Measurements from ENCODE around the gene GTF2A1. TPM values are rescaled to one million over a fixed set of nuclear protein-coding genes. Genes with fewer than 3 reads are reported as not detected.
"Not testable (repeated sequence)": the region's sequence is repeated elsewhere in the genome, so short reads cannot be mapped to it uniquely, and the experiment has no call there.

The GTF2A1 gene
- total RNA-seq, 1 donor from 2014 or later, result 40.4 TPM

- DNase-seq (ENCODE audit: low read depth, low spot score), result no peak
Measured at GRCh38 chr14:81233615-81234014, 12.9 kb upstream of the GTF2A1 start.

GRCh38 chr14:81231540-81231939 lies 10.8 kb upstream of the GTF2A1 start:
- DNase-seq (ENCODE audit: low read depth, low spot score), result no peak

- no peak for DNase-seq (ENCODE audit: low read depth, low spot score)
Measured at GRCh38 chr14:81224222-81224621, 3.5 kb upstream of the GTF2A1 start.

- DNase-seq (ENCODE audit: low read depth, low spot score), result not testable (repeated sequence)
Measured at GRCh38 chr14:81223788-81224187, 3.0 kb upstream of the GTF2A1 start.

GRCh38 chr14:81222691-81223090 lies 1.9 kb upstream of the GTF2A1 start:
- DNase-seq (ENCODE audit: low read depth, low spot score), result no peak

- no peak for DNase-seq (ENCODE audit: low read depth, low spot score)
Measured at GRCh38 chr14:81222126-81222525, 1.4 kb upstream of the GTF2A1 start.

GRCh38 chr14:81221579-81222102 lies 882 bp upstream of the GTF2A1 start:
- DNase-seq (ENCODE audit: low read depth, low spot score), result no peak

GRCh38 chr14:81220580-81220829 lies 254 bp downstream of the GTF2A1 start:
- DNase-seq (ENCODE audit: low read depth, low spot score), result no peak

GRCh38 chr14:81219759-81220579 lies 790 bp downstream of the GTF2A1 start:
- DNase-seq (ENCODE audit: low read depth, low spot score), result no peak

GRCh38 chr14:81219210-81219758 lies 1.5 kb downstream of the GTF2A1 start:
- DNase-seq (ENCODE audit: low read depth, low spot score), result peak; percentile 93

GRCh38 chr14:81211844-81212243 lies 8.9 kb downstream of the GTF2A1 start:
- no peak for DNase-seq (ENCODE audit: low read depth, low spot score)

GRCh38 chr14:81209167-81209836 lies 11.5 kb downstream of the GTF2A1 start:
- DNase-seq (ENCODE audit: low read depth, low spot score), result no peak

- no peak for DNase-seq (ENCODE audit: low read depth, low spot score)
Measured at GRCh38 chr14:81208489-81208888, 12.3 kb downstream of the GTF2A1 start.

- no peak for DNase-seq (ENCODE audit: low read depth, low spot score)
Measured at GRCh38 chr14:81206115-81206514, 14.6 kb downstream of the GTF2A1 start.

- no peak for DNase-seq (ENCODE audit: low read depth, low spot score)
Measured at GRCh38 chr14:81205639-81206038, 15.1 kb downstream of the GTF2A1 start.

- DNase-seq (ENCODE audit: low read depth, low spot score), result no peak
Measured at GRCh38 chr14:81200054-81200453, 20.7 kb downstream of the GTF2A1 start.

- no peak for DNase-seq (ENCODE audit: low read depth, low spot score)
Measured at GRCh38 chr14:81199084-81199483, 21.7 kb downstream of the GTF2A1 start.

GRCh38 chr14:81198651-81199050 lies 22.1 kb downstream of the GTF2A1 start:
- no peak for DNase-seq (ENCODE audit: low read depth, low spot score)

GRCh38 chr14:81193924-81194633 lies 26.7 kb downstream of the GTF2A1 start:
- DNase-seq (ENCODE audit: low read depth, low spot score), result no peak

GRCh38 chr14:81192594-81192993 lies 28.2 kb downstream of the GTF2A1 start:
- DNase-seq (ENCODE audit: low read depth, low spot score), result no peak

GRCh38 chr14:81187832-81188522 lies 32.8 kb downstream of the GTF2A1 start:
- no peak for DNase-seq (ENCODE audit: low read depth, low spot score)

Measured in pulmonary artery endothelial cell (primary cell).